HEK293 (cell line): ENCODE results near the gene CLIC3.

Experiments
- SALL2 ChIP-seq: fragments of 450-650 bp; formaldehyde crosslinking; IDR thresholded peaks from 2 replicates; pipeline ENCODE4 v1.5.0; 2017; ENCODE audit warnings: missing biosample characterization, mild to moderate bottlenecking, missing genetic modification characterization, borderline replicate concordance
- YY1 ChIP-seq: fragments of 450-650 bp; formaldehyde crosslinking; IDR thresholded peaks from 2 replicates; pipeline ENCODE4 v1.5.1; 2018; ENCODE audit warnings: missing biosample characterization, missing genetic modification characterization
- ZNF549 ChIP-seq: fragments of 450-650 bp; IDR thresholded peaks from 2 replicates; pipeline ENCODE4 v1.5.1; 2018; ENCODE audit warnings: missing biosample characterization, missing genetic modification characterization, mild to moderate bottlenecking, inconsistent platforms, moderate library complexity
- TF ChIP-seq, protein P1 (sequence below): fragments of 450-650 bp; formaldehyde crosslinking; IDR thresholded peaks from 2 replicates; pipeline ENCODE4 v1.5.1; 2016; ENCODE audit warnings: missing biosample characterization, missing genetic modification characterization

DNA sequence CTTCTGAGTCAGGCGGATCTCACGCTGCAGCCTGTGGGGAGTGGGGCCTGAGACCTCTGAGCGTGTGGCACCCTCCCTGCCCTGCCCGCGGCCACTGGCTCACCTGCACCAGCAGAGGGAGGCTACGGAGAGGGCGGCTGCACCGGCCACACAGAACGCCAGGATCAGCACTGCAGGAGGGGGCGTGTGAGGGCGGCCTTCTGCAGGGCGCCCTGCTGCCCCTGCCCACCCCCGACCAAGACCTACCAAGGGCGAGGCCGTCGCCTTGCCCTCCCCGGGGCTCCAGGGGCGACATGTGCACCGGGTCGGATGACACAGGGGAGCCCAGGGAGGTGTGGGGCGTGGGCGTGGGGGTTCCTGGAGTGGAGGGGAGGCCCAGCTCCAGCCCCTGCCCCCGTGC lies 44.2 kb upstream of the CLIC3 start:
- TF ChIP-seq YY1 (tag by site-specific recombination) (no peak), SALL2 (tag by site-specific recombination) (no peak), ZNF549 (tag by site-specific recombination) (no peak)
- TF ChIP-seq, protein P1, sequence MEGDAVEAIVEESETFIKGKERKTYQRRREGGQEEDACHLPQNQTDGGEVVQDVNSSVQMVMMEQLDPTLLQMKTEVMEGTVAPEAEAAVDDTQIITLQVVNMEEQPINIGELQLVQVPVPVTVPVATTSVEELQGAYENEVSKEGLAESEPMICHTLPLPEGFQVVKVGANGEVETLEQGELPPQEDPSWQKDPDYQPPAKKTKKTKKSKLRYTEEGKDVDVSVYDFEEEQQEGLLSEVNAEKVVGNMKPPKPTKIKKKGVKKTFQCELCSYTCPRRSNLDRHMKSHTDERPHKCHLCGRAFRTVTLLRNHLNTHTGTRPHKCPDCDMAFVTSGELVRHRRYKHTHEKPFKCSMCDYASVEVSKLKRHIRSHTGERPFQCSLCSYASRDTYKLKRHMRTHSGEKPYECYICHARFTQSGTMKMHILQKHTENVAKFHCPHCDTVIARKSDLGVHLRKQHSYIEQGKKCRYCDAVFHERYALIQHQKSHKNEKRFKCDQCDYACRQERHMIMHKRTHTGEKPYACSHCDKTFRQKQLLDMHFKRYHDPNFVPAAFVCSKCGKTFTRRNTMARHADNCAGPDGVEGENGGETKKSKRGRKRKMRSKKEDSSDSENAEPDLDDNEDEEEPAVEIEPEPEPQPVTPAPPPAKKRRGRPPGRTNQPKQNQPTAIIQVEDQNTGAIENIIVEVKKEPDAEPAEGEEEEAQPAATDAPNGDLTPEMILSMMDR (tag by site-specific recombination), result no peak
